Left lung (tissue), 10 donors: ENCODE measurements around the gene POMT1. TPM values are rescaled to one million over a fixed set of nuclear protein-coding genes. Genes with fewer than 3 reads are reported as not detected.
A peak's percentile ranks its signal among the peaks of the same experiment; 100 is the strongest.

Source experiments
- ATAC-seq: fragments of 200-7000 bp; cut with Tn5 transposase; one replicate; pipeline ENCODE4 v1.9.1; 2020; ENCODE audit warnings: moderate library complexity
- DNase-seq, 4 donors: peaks; one replicate each; pipeline ENCODE4 v3.0.0-alpha.2; 2013 to 2020
- H3K27ac ChIP-seq, 2 donors: fragments of 200-600 bp; sonication (generic) in 1 of 2; one replicate each; pipeline versions ENCODE4 v1.5.0 to v1.8.0; 2020 to 2021
- H3K27me3 ChIP-seq, 2 donors: fragments of 200-600 bp; sonication (generic) in 1 of 2; one replicate each; pipeline versions ENCODE4 v1.5.0 to v1.8.0; 2020 to 2021
- H3K36me3 ChIP-seq, 2 donors: fragments of 200-600 bp; sonication (generic) in 1 of 2; one replicate each; pipeline versions ENCODE4 v1.5.0 to v1.8.0; 2020 to 2021
- H3K4me1 ChIP-seq, 2 donors: fragments of 200-600 bp; one replicate each; pipeline ENCODE4 v1.8.0; 2021
- H3K4me3 ChIP-seq, 2 donors: fragments of 200-600 bp; sonication (generic) in 1 of 2; one replicate each; pipeline versions ENCODE4 v1.5.0 to v1.8.0; 2020 to 2021; ENCODE audit warnings: mild to moderate bottlenecking in 1 of 2
- H3K9me3 ChIP-seq, 2 donors: fragments of 200-600 bp; sonication (generic) in 1 of 2; one replicate each; pipeline versions ENCODE4 v1.5.0 to v1.8.0; 2020 to 2021
- intact Hi-C, 2 donors: fragments of 100-400 bp; cut with DNase I; formaldehyde crosslinking; loops; one replicate each; pipeline versions ENCODE4 v1.11.2 to v1.14.2; 2022
- polyA plus RNA-seq, 6 donors: library from polyadenylated mRNA; unstranded; fragments of 120-200 nt; gene quantifications; one replicate each; pipeline ENCODE4 v1.2.1, GENCODE V29; 2013; ENCODE audit not compliant: insufficient read length in 6 of 6
- total RNA-seq, 2 donors: library from RNA; stranded (reverse); fragmentation: NEBNext Ultra II Directional; extraction: Animal tissue kit (Norgen Biotek cat#: 25700); gene quantifications; one replicate each; pipeline ENCODE4 v1.2.1, GENCODE V29; 2021
- TF ChIP-seq, protein P1 (sequence below), 2 donors: fragments of 200-600 bp; sonication (generic) in 1 of 2; IDR thresholded peaks; one replicate each; pipeline versions ENCODE4 v1.5.0 to v1.8.0; 2021; ENCODE audit warnings: antibody characterized with exemption in 2 of 2
- donor health status: DM: no; HTN: yes; CAD: no.
- donor health status: DM: no; HTN: no; CAD: no.

The POMT1 gene
- total and polyA plus RNA-seq, 8 donors = 20.3 to 56.9 (median 39.2) TPM

DNA sequence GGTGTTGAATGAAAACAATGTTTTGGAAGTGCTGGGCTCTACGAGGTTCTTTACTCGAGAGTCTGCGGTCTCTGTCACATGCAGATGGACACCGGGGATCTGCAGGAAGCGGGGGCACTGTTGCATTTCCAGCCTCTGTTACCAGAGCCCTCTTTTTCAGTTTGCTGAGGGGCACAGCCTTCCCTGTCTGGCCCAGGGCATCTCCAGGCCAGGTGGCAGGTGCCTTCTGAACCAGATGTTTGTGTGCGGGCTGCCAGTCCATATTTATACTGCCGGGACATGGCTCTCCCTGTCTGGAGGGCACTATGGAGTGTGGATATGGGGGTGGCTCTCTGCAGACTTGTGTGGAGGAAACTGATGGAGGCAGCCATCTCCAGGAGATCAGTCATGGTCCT is 18.7 kb upstream of the POMT1 start:
- intact Hi-C loops = no loop called here
- ATAC-seq = no peak
- Histone ChIP-seq H3K27ac (no peak overlapping the region), H3K4me3 (no peak overlapping the region), H3K4me1 (no peaks in the 10 kb centered on the region), H3K36me3 (peaks cover 5 to 100% of the 10 kb centered on the region in 2 donors), H3K9me3 (no peaks in the 10 kb centered on the region), H3K27me3 (no peaks in the 10 kb centered on the region)
- TF ChIP-seq, protein P1, sequence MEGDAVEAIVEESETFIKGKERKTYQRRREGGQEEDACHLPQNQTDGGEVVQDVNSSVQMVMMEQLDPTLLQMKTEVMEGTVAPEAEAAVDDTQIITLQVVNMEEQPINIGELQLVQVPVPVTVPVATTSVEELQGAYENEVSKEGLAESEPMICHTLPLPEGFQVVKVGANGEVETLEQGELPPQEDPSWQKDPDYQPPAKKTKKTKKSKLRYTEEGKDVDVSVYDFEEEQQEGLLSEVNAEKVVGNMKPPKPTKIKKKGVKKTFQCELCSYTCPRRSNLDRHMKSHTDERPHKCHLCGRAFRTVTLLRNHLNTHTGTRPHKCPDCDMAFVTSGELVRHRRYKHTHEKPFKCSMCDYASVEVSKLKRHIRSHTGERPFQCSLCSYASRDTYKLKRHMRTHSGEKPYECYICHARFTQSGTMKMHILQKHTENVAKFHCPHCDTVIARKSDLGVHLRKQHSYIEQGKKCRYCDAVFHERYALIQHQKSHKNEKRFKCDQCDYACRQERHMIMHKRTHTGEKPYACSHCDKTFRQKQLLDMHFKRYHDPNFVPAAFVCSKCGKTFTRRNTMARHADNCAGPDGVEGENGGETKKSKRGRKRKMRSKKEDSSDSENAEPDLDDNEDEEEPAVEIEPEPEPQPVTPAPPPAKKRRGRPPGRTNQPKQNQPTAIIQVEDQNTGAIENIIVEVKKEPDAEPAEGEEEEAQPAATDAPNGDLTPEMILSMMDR (IDR thresholded peaks at IDR 0.05) = no peak
- peak in 1 of 4 donors; percentile 36 for DNase-seq

DNA sequence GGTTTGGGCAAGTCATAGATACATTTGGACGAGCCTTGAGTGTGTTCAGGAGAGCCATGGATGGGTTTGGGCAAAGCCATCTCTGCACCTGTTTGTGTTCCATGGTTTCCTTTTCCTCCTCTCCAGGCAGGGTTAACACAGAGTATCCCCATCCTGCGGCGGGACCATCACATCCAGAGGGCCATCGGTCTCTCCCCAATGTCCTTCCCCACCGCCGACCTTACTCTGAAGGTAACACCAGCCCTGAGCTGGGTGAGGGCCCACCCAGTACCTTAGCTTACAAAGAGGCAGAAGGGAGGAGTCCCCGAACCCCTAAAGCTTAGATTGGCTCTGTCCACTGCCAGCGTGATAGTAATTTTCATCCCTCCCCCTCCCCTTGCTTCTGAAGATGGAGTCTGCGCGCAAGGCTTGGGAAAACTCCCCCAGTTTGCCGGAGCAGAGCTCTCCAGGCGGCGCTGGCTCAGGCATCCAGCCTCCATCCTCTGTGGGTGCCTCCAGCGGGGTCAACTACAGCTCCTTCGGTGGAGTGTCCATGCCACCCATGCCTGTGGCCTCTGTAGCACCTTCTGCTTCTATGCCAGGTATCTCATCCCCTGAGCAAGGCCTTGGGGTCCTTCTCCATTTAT is 18.0 kb upstream of the POMT1 start:
- peak in 1 of 4 donors; percentile 61 for DNase-seq
- TF ChIP-seq, protein P1 (IDR thresholded peaks at IDR 0.05) = no peak
- intact Hi-C loops = no loop called here
- H3K27ac ChIP-seq = no peak overlapping the region
- peaks cover 5 to 100% of the 10 kb centered on the region in 2 donors for H3K36me3 ChIP-seq
- ATAC-seq = no peak
- no peaks in the 10 kb centered on the region for H3K4me1 ChIP-seq
- H3K4me3 ChIP-seq = no peak overlapping the region
- H3K9me3 ChIP-seq = no peaks in the 10 kb centered on the region
- no peaks in the 10 kb centered on the region for H3K27me3 ChIP-seq

DNA sequence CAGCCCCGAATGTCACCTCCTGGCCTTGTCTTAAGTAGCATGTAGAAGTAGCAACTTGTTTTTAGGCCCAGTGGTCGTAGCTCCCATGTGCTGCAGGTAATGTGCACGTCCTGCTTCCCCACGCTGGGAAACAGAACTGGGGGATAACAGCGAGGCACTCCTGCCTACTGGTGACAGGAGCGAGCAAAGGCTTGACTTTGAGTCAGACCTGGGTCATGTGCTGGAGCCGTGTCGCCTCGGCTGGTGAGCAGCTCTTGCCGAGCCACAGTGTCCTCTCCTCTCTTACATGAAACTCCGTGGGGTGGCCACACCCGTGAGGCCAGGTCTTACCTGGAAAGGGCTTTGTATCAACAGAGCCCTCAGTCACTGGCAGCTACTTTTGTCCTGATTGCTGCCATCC is 17.5 kb upstream of the POMT1 start:
- Histone ChIP-seq H3K27ac (no peak overlapping the region), H3K36me3 (peaks cover 5 to 100% of the 10 kb centered on the region in 2 donors)
- intact Hi-C loops = no loop called here

DNA sequence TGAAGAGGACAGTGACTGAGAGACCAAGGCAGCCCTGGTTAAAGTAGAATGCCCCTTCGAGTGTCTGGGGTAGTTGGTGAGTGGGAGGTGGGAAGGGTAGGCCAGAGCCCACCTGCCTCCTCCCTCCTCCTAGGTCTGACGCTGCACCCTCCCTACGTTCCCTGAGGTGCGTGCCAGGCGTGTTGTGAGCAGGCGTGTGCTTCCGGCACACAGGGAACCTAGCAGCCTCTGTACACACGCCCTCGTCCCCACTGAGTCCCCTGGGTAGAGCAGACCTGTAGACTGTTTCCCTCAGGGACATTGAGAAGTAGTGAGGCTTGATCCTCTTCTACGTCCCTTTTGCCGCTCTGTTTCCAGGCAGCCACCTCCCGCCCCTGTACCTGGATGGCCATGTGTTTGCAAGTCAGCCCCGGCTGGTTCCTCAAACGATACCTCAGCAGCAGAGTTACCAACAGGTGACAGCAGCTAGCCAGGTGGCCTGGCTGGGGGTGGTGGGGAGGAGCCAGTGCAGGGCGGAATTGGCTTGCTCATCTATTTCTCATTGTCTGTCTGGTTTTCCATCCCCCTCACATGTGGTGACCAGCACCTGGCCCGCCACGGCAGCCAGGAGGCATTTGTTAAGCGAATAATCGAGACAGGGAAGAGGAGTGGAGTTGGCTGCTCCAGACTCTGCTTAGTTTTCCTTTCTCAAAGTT is 16.8 kb upstream of the POMT1 start:
- Histone ChIP-seq H3K4me3 (no peak overlapping the region), H3K27me3 (no peaks in the 10 kb centered on the region), H3K9me3 (no peaks in the 10 kb centered on the region), H3K27ac (no peak overlapping the region), H3K36me3 (peaks cover 7 to 100% of the 10 kb centered on the region in 2 donors), H3K4me1 (no peaks in the 10 kb centered on the region)
- DNase-seq (peak in 1 of 4 donors; percentile 47), ATAC-seq (no peak)
- intact Hi-C loops = no loop called here
- TF ChIP-seq, protein P1 (IDR thresholded peaks at IDR 0.05) = no peak

More for the DNA sequence above, 17.5 kb upstream of the POMT1 start:
- Histone ChIP-seq H3K4me1 (no peaks in the 10 kb centered on the region), H3K9me3 (no peaks in the 10 kb centered on the region), H3K27me3 (no peaks in the 10 kb centered on the region), H3K4me3 (no peak overlapping the region)
- TF ChIP-seq, protein P1 (IDR thresholded peaks at IDR 0.05) = no peak
- DNase-seq (peak in 1 of 4 donors; percentile 34), ATAC-seq (no peak)

DNA sequence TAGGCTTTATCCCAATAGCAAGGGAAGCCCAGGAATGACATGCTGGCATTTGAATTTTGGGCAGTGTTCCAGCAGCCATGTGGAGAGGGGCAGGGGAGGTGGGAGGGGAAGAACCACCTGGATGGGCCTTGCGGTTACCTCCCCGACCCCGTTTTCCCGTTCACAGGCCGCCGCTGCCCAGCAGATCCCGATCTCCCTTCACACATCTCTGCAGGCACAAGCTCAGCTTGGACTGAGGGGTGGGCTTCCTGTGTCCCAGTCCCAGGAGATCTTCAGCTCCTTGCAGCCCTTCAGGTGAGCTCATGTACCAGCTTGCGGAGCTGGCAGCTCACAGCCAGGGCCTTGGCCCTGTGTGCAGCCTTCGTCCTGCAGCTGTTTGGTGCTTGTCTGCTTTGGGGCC is 15.7 kb upstream of the POMT1 start:
- Histone ChIP-seq H3K36me3 (peaks cover 9 to 100% of the 10 kb centered on the region in 2 donors), H3K4me3 (no peak overlapping the region), H3K27ac (no peak overlapping the region), H3K9me3 (no peaks in the 10 kb centered on the region), H3K4me1 (no peaks in the 10 kb centered on the region), H3K27me3 (no peaks in the 10 kb centered on the region)
- ATAC-seq (no peak), DNase-seq (peak in 1 of 4 donors; percentile 53)
- intact Hi-C loops = no loop called here
- TF ChIP-seq, protein P1 (IDR thresholded peaks at IDR 0.05) = no peak
